ENCODE data around the gene TMPRSS7. TPM values are rescaled to one million over a fixed set of nuclear protein-coding genes. Genes with fewer than 3 reads are reported as not detected.
A peak's percentile ranks its signal among the peaks of the same experiment; 100 is the strongest.

TMPRSS7 gene
- total RNA-seq, 4 donors from 2014 or later = not detected

GRCh38 chr3:112117841-112118571, 83.5 kb downstream of the TMPRSS7 start:
- H3K4me3 ChIP-seq = no peak overlapping the region
- H3K4me1 ChIP-seq = no peaks in the 10 kb centered on the region
- H3K36me3 ChIP-seq = no peaks in the 10 kb centered on the region
- intact Hi-C loops (cut with DNase I; ENCODE audit: low total_unique reads) = no loop called here
- TF ChIP-seq POLR2AphosphoS5 (IDR thresholded peaks at IDR 0.05) (no peak), POLR2A (IDR thresholded peaks at IDR 0.05) (no peak)
- WGBS, 2 donors (ENCODE audit: low coverage in 1 of 2) = 83 to 85% methylated on average over 1 to 4 of the region's 4 CpGs
- peak; percentile 24 for DNase-seq
- H3K27me3 ChIP-seq = no peaks in the 10 kb centered on the region
- in situ Hi-C loops (cut with MboI; ENCODE audit: low pct_ligation_motif_present in 1 of 4, low pct_unique_long_range_greater_than_20kb in 1 of 4, low sequenced_read_pairs in 3 of 4) = loop anchor here in 2 of 4 donors (25.0 kb wide), 3 partner anchors 169 to 869 kb away; partner anchors contain the start of genes CD200R1 (in 1 of the 2), GTPBP8 (in 1 of the 2) and SLC9C1 (in 1 of the 2)
- no peak overlapping the region for H3K27ac ChIP-seq
- no peaks in the 10 kb centered on the region for H3K9me3 ChIP-seq

- no peak overlapping the region for H3K4me3 ChIP-seq
- DNase-seq = no peak
- H3K36me3 ChIP-seq = no peaks in the 10 kb centered on the region
- no peak overlapping the region for H3K27ac ChIP-seq
- H3K27me3 ChIP-seq = no peaks in the 10 kb centered on the region
- no peaks in the 10 kb centered on the region for H3K9me3 ChIP-seq
- intact Hi-C loops (cut with DNase I; ENCODE audit: low total_unique reads) (no loop called here), in situ Hi-C loops (cut with MboI; ENCODE audit: low pct_ligation_motif_present in 1 of 4, low pct_unique_long_range_greater_than_20kb in 1 of 4, low sequenced_read_pairs in 3 of 4) (loop anchor here in 2 of 4 donors (25.0 kb wide), 3 partner anchors 167 to 867 kb away; partner anchors contain the start of genes CD200R1 (in 1 of the 2), GTPBP8 (in 1 of the 2) and SLC9C1 (in 1 of the 2))
- H3K4me1 ChIP-seq = no peaks in the 10 kb centered on the region
- 68 to 73% methylated on average over 6 to 9 of the region's 9 CpGs for WGBS, 2 donors (ENCODE audit: low coverage in 1 of 2)
- TF ChIP-seq POLR2A (IDR thresholded peaks at IDR 0.05) (no peak), EP300 (IDR thresholded peaks at IDR 0.05; ENCODE audit: low read depth) (no peak), CTCF (IDR thresholded peaks at IDR 0.05) (no peak), POLR2AphosphoS5 (IDR thresholded peaks at IDR 0.05) (no peak)
These were observed 85.7 kb downstream of the TMPRSS7 start for GRCh38 chr3:112119962-112120836.

GRCh38 chr3:112121577-112122547, 87.3 kb downstream of the TMPRSS7 start:
- DNase-seq = no peak
- H3K9me3 ChIP-seq = no peaks in the 10 kb centered on the region
- WGBS, 2 donors (ENCODE audit: low coverage in 1 of 2) = 82 to 95% methylated on average over 2 of the region's 2 CpGs
- H3K27ac ChIP-seq = no peak overlapping the region
- no peak overlapping the region for H3K4me3 ChIP-seq
- peaks cover 0 to 4% (median 0%) of the 10 kb centered on the region in 4 donors for H3K4me1 ChIP-seq
- in situ Hi-C loops (cut with MboI; ENCODE audit: low pct_ligation_motif_present in 1 of 4, low pct_unique_long_range_greater_than_20kb in 1 of 4, low sequenced_read_pairs in 3 of 4) = loop anchor here in 2 of 4 donors (25.0 kb wide), 3 partner anchors 165 to 865 kb away; partner anchors contain the start of genes CD200R1 (in 1 of the 2), GTPBP8 (in 1 of the 2) and SLC9C1 (in 1 of the 2)
- intact Hi-C loops (cut with DNase I; ENCODE audit: low total_unique reads) = no loop called here
- H3K36me3 ChIP-seq = no peaks in the 10 kb centered on the region
- no peaks in the 10 kb centered on the region for H3K27me3 ChIP-seq
- no peak for TF ChIP-seq CTCF (IDR thresholded peaks at IDR 0.05)
- no peak for TF ChIP-seq POLR2A (IDR thresholded peaks at IDR 0.05)
- TF ChIP-seq POLR2AphosphoS5 (IDR thresholded peaks at IDR 0.05) = no peak
- TF ChIP-seq EP300 (IDR thresholded peaks at IDR 0.05; ENCODE audit: low read depth) = no peak

GRCh38 chr3:112122870-112123269, 88.3 kb downstream of the TMPRSS7 start:
- no peaks in the 10 kb centered on the region for H3K27me3 ChIP-seq
- intact Hi-C loops (cut with DNase I; ENCODE audit: low total_unique reads) (no loop called here), in situ Hi-C loops (cut with MboI; ENCODE audit: low pct_ligation_motif_present in 1 of 4, low pct_unique_long_range_greater_than_20kb in 1 of 4, low sequenced_read_pairs in 3 of 4) (loop anchor here in 2 of 4 donors (25.0 kb wide), 3 partner anchors 164 to 864 kb away; partner anchors contain the start of genes CD200R1 (in 1 of the 2), GTPBP8 (in 1 of the 2) and SLC9C1 (in 1 of the 2))
- no peaks in the 10 kb centered on the region for H3K9me3 ChIP-seq
- TF ChIP-seq POLR2AphosphoS5 (IDR thresholded peaks at IDR 0.05) (no peak), EP300 (IDR thresholded peaks at IDR 0.05; ENCODE audit: low read depth) (no peak), POLR2A (IDR thresholded peaks at IDR 0.05) (no peak), CTCF (IDR thresholded peaks at IDR 0.05) (no peak)
- no peaks in the 10 kb centered on the region for H3K36me3 ChIP-seq
- H3K4me3 ChIP-seq = no peak overlapping the region
- peaks cover 0 to 7% (median 0%) of the 10 kb centered on the region in 4 donors for H3K4me1 ChIP-seq
- no peak overlapping the region for H3K27ac ChIP-seq
- DNase-seq = no peak

All from transverse colon (tissue), 4 donors.